HG02981 (cell line): ENCODE results near the gene RNFT1.
"Not testable (repeated sequence)": the region's sequence is repeated elsewhere in the genome, so short reads cannot be mapped to it uniquely, and the experiment has no call there.

ENCODE experiments used
- ATAC-seq: cut with Tn5 transposase; IDR thresholded peaks from one replicate; pipeline ENCODE4 v1.9.1; 2021; ENCODE audit warnings: mild to moderate bottlenecking, moderate library complexity; ENCODE audit not compliant: unreplicated experiment

RNFT1 gene, protein sequence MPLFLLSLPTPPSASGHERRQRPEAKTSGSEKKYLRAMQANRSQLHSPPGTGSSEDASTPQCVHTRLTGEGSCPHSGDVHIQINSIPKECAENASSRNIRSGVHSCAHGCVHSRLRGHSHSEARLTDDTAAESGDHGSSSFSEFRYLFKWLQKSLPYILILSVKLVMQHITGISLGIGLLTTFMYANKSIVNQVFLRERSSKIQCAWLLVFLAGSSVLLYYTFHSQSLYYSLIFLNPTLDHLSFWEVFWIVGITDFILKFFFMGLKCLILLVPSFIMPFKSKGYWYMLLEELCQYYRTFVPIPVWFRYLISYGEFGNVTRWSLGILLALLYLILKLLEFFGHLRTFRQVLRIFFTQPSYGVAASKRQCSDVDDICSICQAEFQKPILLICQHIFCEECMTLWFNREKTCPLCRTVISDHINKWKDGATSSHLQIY

DNA sequence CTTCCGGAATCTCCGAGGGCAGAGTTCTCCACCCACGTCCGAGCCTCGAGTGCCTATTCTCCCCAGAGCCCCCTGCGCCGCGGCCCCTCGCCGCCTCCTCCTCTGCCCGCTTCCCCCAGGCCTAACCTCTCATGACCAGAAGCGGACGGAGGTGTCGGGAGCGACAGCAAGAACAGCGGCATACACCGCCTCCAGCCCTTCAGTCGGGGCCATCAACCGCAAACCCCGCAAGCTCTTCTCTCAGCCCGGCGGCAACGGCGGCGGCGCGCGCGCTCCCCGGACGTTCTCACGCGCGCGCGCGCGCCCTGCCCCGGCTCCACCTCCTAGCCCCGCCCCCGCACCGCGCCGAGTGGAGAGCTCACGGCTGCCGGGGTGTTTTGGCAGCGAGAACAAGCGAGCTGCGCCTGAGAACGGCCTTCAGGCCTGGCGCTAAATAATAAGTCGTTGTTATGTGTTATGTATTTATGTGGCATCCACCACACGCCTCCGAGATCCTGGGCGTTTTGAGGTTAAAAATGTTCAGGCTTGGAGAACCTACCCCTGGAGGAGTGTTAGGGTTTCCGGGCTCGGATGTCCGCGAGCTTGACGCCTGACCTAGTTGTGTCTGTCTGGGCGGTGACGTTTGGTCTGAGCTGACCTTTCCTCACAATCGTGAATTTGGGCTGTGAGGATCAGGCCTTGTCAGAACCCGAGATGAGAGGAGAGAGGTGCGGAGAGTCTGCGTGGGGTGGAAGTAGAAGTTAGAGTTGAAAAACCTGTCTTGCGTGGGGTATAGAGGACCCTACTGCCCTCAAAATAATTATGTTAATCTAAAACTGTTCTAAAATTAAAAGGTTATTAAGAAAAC is at the start of gene RNFT1:
Gene RNFT1 (minus strand): TSS at position 259 of the 847 bp plus-strand sequence. CDS start 77 bp downstream, at position 182.
- ATAC-seq, result peak; percentile 60

DNA sequence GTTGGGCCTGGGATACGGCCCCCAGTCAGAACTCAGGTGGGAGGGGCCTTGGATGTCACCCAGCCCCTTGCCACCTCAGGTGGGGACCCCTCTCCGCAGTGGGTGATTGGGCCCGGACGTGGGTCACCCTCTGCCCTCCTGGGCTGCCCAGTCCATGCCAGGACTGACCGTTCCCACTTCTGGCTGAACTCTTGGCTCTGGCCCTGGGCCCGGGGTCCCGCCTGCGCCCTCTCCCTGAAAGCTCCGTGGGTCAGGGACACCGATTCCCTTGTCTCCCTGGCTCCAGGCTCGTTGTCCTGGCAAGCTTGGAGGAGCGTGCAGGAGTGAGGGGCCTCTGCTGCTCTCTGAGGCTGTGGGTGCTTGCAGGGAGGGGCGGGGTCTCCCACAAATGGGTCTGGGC is 44.8 kb upstream of the RNFT1 start:
- not testable (repeated sequence) for ATAC-seq

DNA sequence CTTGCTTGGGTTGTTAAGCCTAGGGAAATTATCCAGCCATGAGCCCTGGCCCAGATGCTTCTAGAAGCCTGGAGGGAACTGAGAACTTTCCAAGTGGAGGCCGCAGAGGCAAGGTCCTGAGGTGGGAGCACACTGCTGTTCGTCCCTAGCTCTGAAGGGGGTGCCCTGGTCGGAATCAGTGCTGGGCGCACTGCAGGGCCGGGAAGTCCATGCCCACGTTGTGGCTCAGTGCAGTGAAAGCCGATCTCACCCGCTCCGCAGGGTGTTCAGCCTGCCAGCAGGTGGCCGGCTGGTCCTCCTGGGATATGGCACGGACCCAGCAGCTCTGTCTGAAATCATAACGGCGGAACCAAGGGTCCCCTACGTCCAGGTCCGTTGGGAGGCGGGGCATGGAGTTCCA is 43.8 kb upstream of the RNFT1 start:
- ATAC-seq, result not testable (repeated sequence)

DNA sequence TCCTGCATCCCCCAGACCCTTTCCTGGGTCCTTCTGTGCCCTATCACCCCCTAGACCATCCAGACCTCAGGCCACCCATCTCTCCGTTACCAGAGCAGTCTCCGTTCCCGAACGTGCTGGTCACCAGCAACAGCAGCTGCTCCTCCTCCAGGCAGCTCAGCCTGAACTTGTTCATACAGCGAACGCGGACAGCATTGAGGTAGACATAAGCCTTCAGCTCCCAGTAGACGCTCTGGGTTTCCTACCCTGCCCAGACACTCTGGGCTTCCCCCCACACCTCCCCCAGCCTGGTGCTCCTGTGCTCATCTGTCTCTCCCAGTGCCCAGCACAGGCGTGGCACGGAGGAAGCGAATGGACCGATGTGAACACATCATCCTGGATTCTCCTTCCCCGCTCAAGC is 41.6 kb upstream of the RNFT1 start:
- ATAC-seq, result no peak

GRCh38 chr17:60004561-60004960 is 40.0 kb upstream of the RNFT1 start:
- not testable (repeated sequence) for ATAC-seq

DNA sequence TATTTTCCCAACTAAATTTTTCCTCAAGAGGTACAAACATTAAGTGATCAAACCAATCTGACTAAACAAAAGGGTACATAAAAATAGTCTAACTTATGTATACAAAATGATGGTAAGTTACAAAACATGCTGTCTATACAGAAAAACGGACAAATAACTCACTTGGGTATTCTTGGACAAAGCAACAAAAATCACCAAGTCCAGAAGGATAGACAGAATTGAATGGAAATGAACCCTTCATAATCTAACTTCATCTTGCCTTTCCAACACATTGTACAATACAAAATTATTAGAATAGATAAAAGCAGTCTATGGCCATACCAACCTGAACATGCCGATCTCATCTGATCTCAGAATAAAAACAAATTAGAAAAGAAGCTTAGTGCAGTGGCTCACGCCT is 37.9 kb upstream of the RNFT1 start:
- not testable (repeated sequence) for ATAC-seq

- ATAC-seq, result not testable (repeated sequence)
Measured at GRCh38 chr17:59996608-59997007, 32.1 kb upstream of the RNFT1 start.

GRCh38 chr17:59975166-59975565 is 10.6 kb upstream of the RNFT1 start:
- ATAC-seq, result not testable (repeated sequence)

DNA sequence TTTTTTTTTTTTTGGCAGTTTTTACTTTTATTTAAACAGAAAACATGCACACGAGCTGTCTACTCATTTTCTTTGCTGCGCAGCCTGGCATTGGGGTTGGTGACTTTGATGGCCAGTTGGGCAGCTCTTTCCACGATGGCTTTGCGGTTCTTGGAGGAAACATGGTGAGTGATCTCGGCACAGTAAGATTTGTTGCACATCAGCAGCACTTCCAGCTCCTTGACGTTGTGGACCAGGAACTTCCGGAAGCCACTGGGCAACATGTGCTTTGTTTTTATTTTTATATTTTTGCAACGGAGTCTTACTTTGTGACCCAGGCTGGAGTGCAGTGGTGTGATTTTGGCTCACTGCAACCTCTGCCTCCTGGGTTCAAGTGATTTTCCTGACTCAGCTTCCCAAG is 8.9 kb upstream of the RNFT1 start:
- ATAC-seq, result not testable (repeated sequence)

GRCh38 chr17:59972778-59973177 is 8.2 kb upstream of the RNFT1 start:
- no peak for ATAC-seq

DNA sequence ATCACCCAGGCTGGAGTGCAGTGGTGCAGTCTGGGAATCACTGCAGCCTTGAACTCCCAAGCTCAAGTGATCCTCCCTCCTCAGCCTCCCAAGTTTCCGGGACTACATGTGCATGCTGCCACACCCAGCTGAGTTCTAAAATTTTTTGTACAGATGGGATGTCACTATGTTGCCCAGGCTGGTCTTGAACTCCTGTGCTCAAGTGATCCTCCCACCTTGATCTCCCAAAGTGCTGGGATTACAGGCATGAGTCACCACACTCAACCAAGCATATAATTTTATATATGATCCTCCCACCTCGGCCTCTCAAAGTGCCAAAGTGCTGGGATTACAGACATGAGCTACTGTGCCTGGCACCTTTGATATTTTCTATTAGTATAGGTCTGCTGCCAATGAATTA is 7.2 kb upstream of the RNFT1 start:
- not testable (repeated sequence) for ATAC-seq

DNA sequence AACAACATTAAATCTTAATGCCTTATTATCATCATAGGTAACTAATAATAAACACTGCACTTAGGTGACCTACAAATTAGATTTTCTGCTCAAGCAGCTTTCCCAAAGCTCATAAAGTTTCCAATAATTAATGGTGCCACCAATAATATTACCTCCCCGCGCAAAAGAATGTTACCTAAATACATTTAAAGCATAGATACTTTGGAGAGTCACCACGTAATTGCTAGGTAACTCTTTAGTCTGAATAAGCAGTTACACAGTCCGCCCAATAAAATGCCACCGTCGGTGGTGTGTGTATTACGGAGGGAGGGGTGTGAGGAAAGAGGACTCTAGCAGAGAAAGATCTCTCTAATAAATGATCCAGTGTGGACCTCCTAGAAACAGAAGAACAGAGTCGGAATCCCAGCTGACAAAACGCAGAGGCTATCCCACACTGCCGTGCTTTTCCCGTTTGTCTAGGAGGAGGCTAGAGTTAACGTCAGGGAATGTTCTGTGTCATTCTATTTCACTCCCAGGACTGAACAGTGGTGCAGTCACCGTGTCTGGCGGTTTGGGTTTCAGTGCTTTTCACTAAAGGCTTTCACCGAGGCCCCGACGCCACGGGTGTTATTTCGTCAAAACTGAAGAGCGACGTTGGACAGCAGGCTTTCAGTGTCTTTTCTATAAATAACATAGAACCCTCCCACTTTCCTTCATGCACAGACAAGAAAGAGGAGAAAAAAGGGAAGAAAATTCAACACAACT is 630 bp downstream of the RNFT1 start:
- ATAC-seq, result peak; percentile 24

DNA sequence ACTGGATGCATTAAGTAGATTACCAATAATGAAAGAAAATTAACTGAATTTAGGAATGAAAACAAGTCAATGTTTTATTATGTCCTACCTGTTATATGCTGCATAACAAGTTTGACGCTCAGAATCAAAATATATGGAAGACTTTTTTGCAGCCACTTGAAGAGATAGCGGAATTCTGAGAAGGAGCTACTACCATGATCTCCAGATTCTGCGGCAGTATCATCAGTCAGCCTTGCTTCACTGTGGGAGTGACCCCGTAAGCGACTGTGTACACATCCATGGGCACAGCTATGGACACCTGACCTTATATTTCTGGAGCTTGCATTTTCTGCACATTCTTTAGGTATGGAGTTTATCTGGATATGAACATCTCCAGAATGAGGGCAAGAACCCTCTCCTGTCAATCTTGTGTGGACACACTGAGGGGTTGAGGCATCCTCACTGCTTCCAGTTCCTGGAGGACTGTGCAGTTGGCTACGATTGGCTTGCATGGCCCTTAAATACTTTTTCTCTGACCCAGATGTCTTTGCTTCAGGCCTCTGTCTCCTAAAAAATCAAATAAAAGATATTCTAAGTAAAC is 1.7 kb downstream of the RNFT1 start:
- ATAC-seq, result no peak

DNA sequence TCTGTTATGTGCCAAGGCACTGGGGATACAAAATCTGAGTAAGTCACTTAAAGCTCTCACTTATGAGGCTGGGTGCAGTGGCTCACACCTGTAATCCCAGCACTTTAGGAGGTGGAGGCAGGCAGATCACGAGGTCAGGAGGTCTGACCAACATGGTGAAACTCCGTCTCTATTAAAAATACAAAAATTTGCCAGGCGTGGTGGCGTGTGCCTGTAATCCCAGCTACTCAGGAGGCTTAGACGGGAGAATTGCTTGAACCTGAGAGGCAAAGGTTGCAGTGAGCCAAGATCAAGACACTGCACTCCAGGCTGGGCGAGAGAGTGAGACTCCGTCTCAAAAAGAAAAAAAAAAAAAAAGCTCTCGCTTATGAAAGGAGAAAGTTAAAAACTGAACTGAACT is 5.0 kb downstream of the RNFT1 start:
- not testable (repeated sequence) for ATAC-seq

GRCh38 chr17:59954856-59955255 is 9.7 kb downstream of the RNFT1 start:
- no peak for ATAC-seq

DNA sequence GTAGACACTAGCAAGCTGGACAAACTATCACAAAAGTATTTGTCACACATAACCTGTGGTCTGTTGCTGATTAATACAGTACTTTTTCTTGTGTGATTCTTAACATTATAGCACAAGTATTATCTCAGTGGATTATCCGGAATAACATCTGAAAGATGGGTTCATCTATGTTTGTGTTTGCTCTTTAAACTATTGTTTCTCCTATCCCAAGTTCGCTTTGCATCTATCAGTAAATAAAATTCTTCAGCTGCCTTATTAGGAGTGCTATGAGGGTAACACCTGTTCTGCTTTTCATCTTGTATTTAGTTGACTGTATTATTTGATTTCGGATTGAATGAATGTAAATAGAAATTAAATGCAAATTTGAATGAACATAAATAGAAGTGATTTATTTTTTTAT is 14.5 kb downstream of the RNFT1 start:
- ATAC-seq, result no peak

DNA sequence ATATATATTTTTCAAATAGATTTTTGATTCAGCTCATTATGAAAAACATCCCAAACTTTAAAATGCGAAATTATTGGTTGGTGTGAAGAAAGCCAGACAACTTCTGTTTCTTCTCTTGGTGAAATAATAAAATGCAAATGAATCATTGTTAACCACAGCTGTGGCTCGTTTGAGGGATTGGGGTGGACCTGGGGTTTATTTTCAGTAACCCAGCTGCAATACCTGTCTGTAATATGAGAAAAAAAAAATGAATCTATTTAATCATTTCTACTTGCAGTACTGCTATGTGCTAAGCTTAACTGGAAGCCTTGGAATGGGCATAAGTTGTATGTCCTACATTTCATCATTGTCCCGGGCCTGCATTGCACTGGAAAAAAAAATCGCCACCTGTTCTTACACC is 17.2 kb downstream of the RNFT1 start:
- not testable (repeated sequence) for ATAC-seq

- ATAC-seq, result not testable (repeated sequence)
Measured at GRCh38 chr17:59946433-59946832, 18.1 kb downstream of the RNFT1 start.

DNA sequence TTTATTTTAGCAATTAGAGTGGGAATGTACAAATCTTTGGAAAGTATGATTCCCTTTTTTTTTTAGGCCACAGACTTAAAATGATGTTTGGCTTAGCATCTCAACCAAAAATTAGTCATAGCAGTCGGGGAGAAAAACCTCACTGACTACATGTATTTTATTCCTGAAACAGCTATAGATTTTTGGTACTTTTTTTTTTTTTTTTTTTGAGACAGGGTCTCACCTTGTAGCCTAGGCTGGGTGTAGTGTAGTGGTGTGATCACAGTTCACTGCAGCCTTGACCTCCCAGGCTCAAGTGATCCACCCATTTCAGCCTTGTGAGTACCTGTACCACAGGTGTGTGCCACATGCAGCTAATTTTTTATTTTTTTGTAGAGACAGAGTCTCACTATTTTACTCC is 23.4 kb downstream of the RNFT1 start:
- ATAC-seq, result no peak

GRCh38 chr17:59940697-59941096 is 23.8 kb downstream of the RNFT1 start:
- not testable (repeated sequence) for ATAC-seq

DNA sequence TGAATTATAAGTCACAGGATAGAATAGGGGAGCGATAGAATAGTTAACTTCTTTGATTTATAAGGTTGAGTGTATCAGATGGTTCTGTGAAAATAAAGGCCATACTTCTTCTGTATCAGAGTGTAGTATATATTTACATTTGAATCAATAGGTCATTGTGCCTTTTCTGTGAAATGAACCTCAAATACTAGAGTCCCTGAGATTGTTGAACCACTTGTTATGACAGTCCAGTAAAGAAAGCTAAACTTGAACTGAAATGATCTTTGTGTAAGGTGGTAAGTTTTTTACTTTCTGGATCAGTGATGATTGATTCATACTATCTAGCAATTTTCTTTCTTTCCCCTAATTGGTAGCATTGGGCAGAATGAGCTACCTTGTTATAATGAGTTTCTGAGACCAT is 31.2 kb downstream of the RNFT1 start:
- not testable (repeated sequence) for ATAC-seq
